Activated CD4-positive, alpha-beta memory T cell treated with anti-CD3 and anti-CD28 coated beads for 36 hours (primary cell): ENCODE measurements around the gene KHDC1L. TPM values are rescaled to one million over a fixed set of nuclear protein-coding genes. Genes with fewer than 3 reads are reported as not detected.
"Not testable (repeated sequence)": the region's sequence is repeated elsewhere in the genome, so short reads cannot be mapped to it uniquely, and the experiment has no call there.

Experiments
- CTCF ChIA-PET: fragments of 350-600 bp; sonication (Branson Sonifier 250); formaldehyde crosslinking; loops from one replicate; lab custom pipeline; 2021; ENCODE audit warnings: antibody characterized with exemption, inconsistent platforms; lab: Charles Lee
- POLR2A ChIA-PET: fragments of 350-600 bp; sonication (Branson Sonifier 250); formaldehyde crosslinking; loops from one replicate; lab custom pipeline; 2021; ENCODE audit warnings: antibody characterized with exemption; lab: Charles Lee
- DNase-seq: peaks from one replicate; pipeline ENCODE4 v3.0.0-alpha.2; 2020
- H3K27ac Mint-ChIP-seq: one replicate; pipeline ENCODE4 v1.8.0; 2021; ENCODE audit warnings: mixed read lengths
- H3K27me3 Mint-ChIP-seq: one replicate; pipeline ENCODE4 v1.8.0; 2021; ENCODE audit warnings: mixed read lengths
- H3K36me3 Mint-ChIP-seq: one replicate; pipeline ENCODE4 v1.8.0; 2021; ENCODE audit warnings: mixed read lengths
- H3K4me1 Mint-ChIP-seq: one replicate; pipeline ENCODE4 v1.8.0; 2021; ENCODE audit warnings: low read depth, mixed read lengths
- H3K4me3 Mint-ChIP-seq: one replicate; pipeline ENCODE4 v1.8.0; 2021; ENCODE audit warnings: mild to moderate bottlenecking, mixed read lengths
- H3K9me3 Mint-ChIP-seq: one replicate; pipeline ENCODE4 v1.8.0; 2021; ENCODE audit warnings: mixed read lengths
- intact Hi-C: fragments of 100-400 bp; cut with micrococcal nuclease; formaldehyde crosslinking; loops from one replicate; pipeline ENCODE4 v1.15.1; 2023
- total RNA-seq, 2 experiments: library from RNA; stranded (reverse); gene quantifications; one replicate each; pipeline ENCODE4 v1.2.3, GENCODE V29; 2021

Gene KHDC1L
- total RNA-seq: not detected

DNA sequence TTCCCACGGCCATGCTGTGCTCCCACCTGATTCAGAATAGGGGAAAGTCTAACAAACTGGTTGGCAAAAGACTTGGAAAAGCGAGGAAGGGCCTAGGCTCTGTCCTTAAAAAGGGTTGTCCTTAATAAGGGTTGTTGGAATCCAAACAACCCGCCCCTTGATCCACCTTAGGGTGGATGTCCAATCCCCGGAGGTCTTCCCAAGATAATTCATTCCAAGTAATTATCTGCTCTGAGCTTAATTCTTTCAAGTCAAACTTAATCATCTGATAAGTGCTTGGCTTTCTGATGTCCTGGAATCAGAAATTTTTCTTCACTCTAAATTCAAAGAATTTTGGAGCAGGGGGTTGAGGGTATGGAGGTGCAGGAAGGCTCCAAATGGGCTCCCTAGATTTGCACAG lies at the start of gene KHDC1L:
KHDC1L (minus strand) TSS at position 101 of the 400 bp plus-strand sequence; CDS start at position 13, 88 bp downstream.
- intact Hi-C loops: no loop called here
- no peaks in the 10 kb centered on the region for H3K27me3 Mint-ChIP-seq
- H3K4me1 Mint-ChIP-seq: no peaks in the 10 kb centered on the region
- no peak within 1 kb of the TSS for H3K27ac Mint-ChIP-seq
- H3K9me3 Mint-ChIP-seq: no peaks in the 10 kb centered on the region
- ChIA-PET CTCF (no interaction called here), POLR2A (no interaction called here)
- H3K4me3 Mint-ChIP-seq: no peak within 1 kb of the TSS
- H3K36me3 Mint-ChIP-seq: no peaks in the 10 kb centered on the region
- no peak for DNase-seq

DNA sequence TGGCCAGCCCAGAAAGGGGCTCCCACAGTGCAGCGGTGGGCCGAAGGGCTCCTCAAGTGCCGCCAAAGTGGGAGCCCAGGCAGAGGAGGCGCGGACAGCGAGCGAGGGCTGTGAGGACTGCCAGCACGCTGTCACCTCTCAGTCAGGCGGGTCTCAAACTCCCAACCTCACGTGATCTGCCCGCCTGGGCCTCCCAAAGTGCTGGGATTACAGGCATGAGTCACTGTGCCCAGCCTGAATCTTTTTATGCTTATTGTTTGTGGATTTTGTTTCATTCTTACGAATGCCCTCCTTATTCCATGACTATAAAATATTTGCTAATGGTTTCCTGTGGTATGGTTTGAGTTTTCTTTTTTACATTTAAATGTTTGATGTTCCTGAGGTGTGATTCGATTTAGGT lies 44.0 kb upstream of the KHDC1L start:
- H3K27ac Mint-ChIP-seq, CTCF ChIA-PET, H3K4me3 Mint-ChIP-seq, POLR2A ChIA-PET, H3K9me3 Mint-ChIP-seq, DNase-seq, H3K27me3 Mint-ChIP-seq, intact Hi-C loops, H3K36me3 Mint-ChIP-seq: not testable (repeated sequence)
- H3K4me1 Mint-ChIP-seq: peaks cover 11% of the 10 kb centered on the region

- POLR2A ChIA-PET, H3K27ac Mint-ChIP-seq: not testable (repeated sequence)
These were observed 43.6 kb upstream of the KHDC1L start for GRCh38 chr6:73268896-73269295.

DNA sequence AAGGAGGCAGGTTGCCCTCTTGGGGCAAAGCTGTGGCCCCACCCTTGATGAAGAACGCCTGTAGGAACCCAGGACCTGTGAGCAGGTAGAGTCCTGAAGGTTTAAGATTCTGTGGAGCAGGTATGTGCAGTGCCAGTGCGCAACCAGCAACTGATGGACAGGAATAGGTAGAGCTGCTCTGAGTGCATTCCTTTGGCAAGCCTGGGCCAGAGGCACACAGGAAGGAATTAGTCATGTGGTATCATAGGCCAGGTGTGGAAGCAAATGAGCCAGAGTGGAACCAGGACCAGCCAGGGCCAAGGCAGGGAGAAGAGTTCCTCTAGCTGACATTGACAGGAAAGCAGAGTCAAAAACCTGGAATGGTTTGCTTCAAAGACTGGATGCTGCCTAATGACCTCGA lies 39.1 kb upstream of the KHDC1L start:
- Mint-ChIP-seq H3K27me3 (no peaks in the 10 kb centered on the region), H3K4me3 (peak overlapping the region; percentile 73), H3K4me1 (peaks cover 25% of the 10 kb centered on the region), H3K27ac (no peak overlapping the region), H3K36me3 (peaks cover 7% of the 10 kb centered on the region), H3K9me3 (no peaks in the 10 kb centered on the region)
- intact Hi-C loops: loop anchor here (5.0 kb wide), 1 partner anchor 63 kb away; no protein-coding TSS in a partner anchor
- peak; percentile 15 for DNase-seq
- ChIA-PET POLR2A (no interaction called here), CTCF (interaction anchor here (0.9 to 1.2 kb wide), 2 partner anchors 45 to 62 kb away, joined by 5 to 6 read pairs; no protein-coding TSS in a partner anchor)

More at GRCh38 chr6:73268896-73269295, 43.6 kb upstream of the KHDC1L start:
- CTCF ChIA-PET: interaction anchor here (1.2 kb wide), 1 partner anchor 9 kb away, joined by 3 read pairs; no protein-coding TSS in a partner anchor
- DNase-seq, H3K36me3 Mint-ChIP-seq, H3K9me3 Mint-ChIP-seq, H3K27me3 Mint-ChIP-seq, intact Hi-C loops, H3K4me3 Mint-ChIP-seq: not testable (repeated sequence)
- H3K4me1 Mint-ChIP-seq: peaks cover 15% of the 10 kb centered on the region

GRCh38 chr6:73263570-73263909 lies 38.2 kb upstream of the KHDC1L start:
- ChIA-PET CTCF (interaction anchor here (0.9 to 1.2 kb wide), 2 partner anchors 46 to 126 kb away, joined by 4 to 6 read pairs; no protein-coding TSS in a partner anchor), POLR2A (interaction anchor here (1.1 kb wide), 1 partner anchor 46 kb away, joined by 3 read pairs; no protein-coding TSS in a partner anchor)
- peak overlapping the region; percentile 34 for H3K27ac Mint-ChIP-seq
- DNase-seq: no peak
- peaks cover 25% of the 10 kb centered on the region for H3K4me1 Mint-ChIP-seq
- peak overlapping the region; percentile 73 for H3K4me3 Mint-ChIP-seq
- peaks cover 7% of the 10 kb centered on the region for H3K36me3 Mint-ChIP-seq
- H3K9me3 Mint-ChIP-seq: no peaks in the 10 kb centered on the region
- intact Hi-C loops: loop anchor here (1.0 to 5.0 kb wide), 3 partner anchors 46 to 643 kb away; no protein-coding TSS in a partner anchor
- H3K27me3 Mint-ChIP-seq: no peaks in the 10 kb centered on the region

DNA sequence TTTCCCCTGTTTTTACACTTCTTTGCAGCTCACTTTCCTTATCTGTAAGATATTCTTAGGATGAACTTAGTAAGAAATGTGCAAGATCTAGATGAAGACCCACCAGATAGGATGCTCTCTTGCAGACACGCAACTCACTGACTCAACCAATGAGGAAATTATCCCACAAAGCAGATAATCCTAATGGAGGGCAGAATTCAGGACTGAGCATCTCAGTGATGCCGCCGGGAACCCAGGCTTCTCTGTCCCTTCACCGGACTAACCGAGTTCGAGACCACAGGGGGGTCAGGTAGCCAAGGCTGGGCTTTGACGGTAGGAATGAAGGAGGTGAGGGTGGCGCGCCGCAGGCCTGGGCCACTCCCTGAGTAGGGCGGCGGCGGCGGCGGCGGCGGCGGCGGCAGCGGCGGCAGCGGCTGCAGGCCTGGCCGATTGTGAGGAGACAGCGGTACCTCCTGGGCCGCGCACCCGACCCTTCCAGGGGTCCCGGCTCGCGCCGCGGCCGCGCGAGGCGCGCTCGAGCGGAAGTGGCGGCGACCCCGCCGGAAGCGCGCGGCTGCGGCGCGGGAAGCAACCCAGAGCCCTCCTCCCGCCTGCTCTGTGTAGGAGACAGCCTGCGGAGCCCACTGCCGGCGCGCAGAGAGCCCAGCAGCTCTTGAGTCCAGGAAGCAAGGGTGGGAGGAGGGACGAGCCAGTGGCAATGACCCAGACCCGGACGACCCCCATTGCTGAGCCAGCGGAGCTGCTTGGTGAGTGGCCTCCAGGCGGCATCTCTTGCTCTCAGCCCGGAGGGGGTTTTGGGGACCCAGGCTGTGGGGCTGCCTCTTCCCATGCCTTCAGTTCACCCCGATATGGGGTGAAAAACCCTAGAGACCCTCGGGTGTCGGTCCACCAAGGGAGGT lies 37.6 kb upstream of the KHDC1L start, which contains the start of gene KHDC1:
KHDC1 (minus strand) TSS at position 526 of the 899 bp plus-strand sequence. CDS start 20,679 bp downstream, outside the sequence.
- Mint-ChIP-seq H3K27me3 (no peaks in the 10 kb centered on the region), H3K27ac (peak within 1 kb of the TSS; percentile 34), H3K4me3 (peak within 1 kb of the TSS; percentile 73), H3K9me3 (no peaks in the 10 kb centered on the region), H3K36me3 (peaks cover 7% of the 10 kb centered on the region), H3K4me1 (peaks cover 25% of the 10 kb centered on the region)
- CTCF ChIA-PET: interaction anchor here (0.9 kb wide), 1 partner anchor 126 kb away, joined by 4 read pairs; no protein-coding TSS in a partner anchor
- POLR2A ChIA-PET: interaction anchor here (1.1 kb wide), 1 partner anchor 46 kb away, joined by 3 read pairs; no protein-coding TSS in a partner anchor
- intact Hi-C loops: loop anchor here (1.0 to 5.0 kb wide), 3 partner anchors 46 to 642 kb away; no protein-coding TSS in a partner anchor
- DNase-seq: peak; percentile 71

- intact Hi-C loops: no loop called here
- ChIA-PET POLR2A (no interaction called here), CTCF (interaction anchor here (1.3 kb wide), 1 partner anchor 130 kb away, joined by 5 read pairs; no protein-coding TSS in a partner anchor)
- H3K4me3 Mint-ChIP-seq: no peak overlapping the region
- H3K36me3 Mint-ChIP-seq: no peaks in the 10 kb centered on the region
- peaks cover 8% of the 10 kb centered on the region for H3K4me1 Mint-ChIP-seq
- no peak for DNase-seq
- no peaks in the 10 kb centered on the region for H3K27me3 Mint-ChIP-seq
- H3K9me3 Mint-ChIP-seq: no peaks in the 10 kb centered on the region
- no peak overlapping the region for H3K27ac Mint-ChIP-seq
These were observed 33.4 kb upstream of the KHDC1L start for GRCh38 chr6:73258721-73259120.

GRCh38 chr6:73254323-73254722 lies 29.0 kb upstream of the KHDC1L start:
- intact Hi-C loops, H3K4me1 Mint-ChIP-seq, H3K9me3 Mint-ChIP-seq, DNase-seq, H3K27ac Mint-ChIP-seq, H3K36me3 Mint-ChIP-seq, H3K27me3 Mint-ChIP-seq, CTCF ChIA-PET, POLR2A ChIA-PET, H3K4me3 Mint-ChIP-seq: not testable (repeated sequence)

- Mint-ChIP-seq H3K4me1 (no peaks in the 10 kb centered on the region), H3K27me3 (no peaks in the 10 kb centered on the region), H3K9me3 (no peaks in the 10 kb centered on the region), H3K4me3 (no peak overlapping the region), H3K36me3 (no peaks in the 10 kb centered on the region), H3K27ac (no peak overlapping the region)
- ChIA-PET CTCF (no interaction called here), POLR2A (no interaction called here)
- no peak for DNase-seq
- intact Hi-C loops: no loop called here
These were observed 27.4 kb upstream of the KHDC1L start for GRCh38 chr6:73252703-73253102.

DNA sequence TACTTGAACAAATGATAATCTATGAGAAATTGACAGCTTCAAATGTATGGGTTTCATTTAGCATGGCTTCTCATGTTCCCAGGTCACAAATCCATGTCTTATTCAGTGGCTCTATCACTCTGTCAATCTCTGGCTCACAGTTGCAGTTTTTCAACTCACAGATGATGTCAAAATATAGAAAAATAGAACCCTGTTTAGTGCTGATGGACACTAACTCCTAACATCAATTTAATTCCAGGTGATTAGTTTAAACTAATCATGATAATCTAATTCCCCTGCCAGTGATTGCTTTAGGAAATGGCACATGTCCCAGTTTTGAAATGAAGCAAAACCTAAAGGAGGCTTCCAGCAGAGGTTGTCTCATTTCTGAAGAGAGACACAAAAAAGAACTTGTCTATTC lies 24.7 kb upstream of the KHDC1L start:
- intact Hi-C loops: no loop called here
- POLR2A ChIA-PET: no interaction called here

GRCh38 chr6:73248192-73248903 lies 23.1 kb upstream of the KHDC1L start:
- no peaks in the 10 kb centered on the region for H3K36me3 Mint-ChIP-seq
- no peaks in the 10 kb centered on the region for H3K4me1 Mint-ChIP-seq
- no peaks in the 10 kb centered on the region for H3K27me3 Mint-ChIP-seq
- intact Hi-C loops: no loop called here
- H3K27ac Mint-ChIP-seq: no peak overlapping the region
- no peaks in the 10 kb centered on the region for H3K9me3 Mint-ChIP-seq
- CTCF ChIA-PET: no interaction called here
- H3K4me3 Mint-ChIP-seq: no peak overlapping the region
- POLR2A ChIA-PET: no interaction called here
- no peak for DNase-seq

More for the DNA sequence above, 24.7 kb upstream of the KHDC1L start:
- H3K4me1 Mint-ChIP-seq: no peaks in the 10 kb centered on the region
- H3K27me3 Mint-ChIP-seq: no peaks in the 10 kb centered on the region
- no peak for DNase-seq
- H3K4me3 Mint-ChIP-seq: no peak overlapping the region
- no peaks in the 10 kb centered on the region for H3K9me3 Mint-ChIP-seq
- CTCF ChIA-PET: no interaction called here
- no peak overlapping the region for H3K27ac Mint-ChIP-seq
- H3K36me3 Mint-ChIP-seq: no peaks in the 10 kb centered on the region

GRCh38 chr6:73242001-73242400 lies 16.7 kb upstream of the KHDC1L start:
- Mint-ChIP-seq H3K27ac (no peak overlapping the region), H3K27me3 (no peaks in the 10 kb centered on the region), H3K36me3 (no peaks in the 10 kb centered on the region), H3K4me1 (no peaks in the 10 kb centered on the region), H3K4me3 (no peak overlapping the region), H3K9me3 (no peaks in the 10 kb centered on the region)
- DNase-seq: no peak
- intact Hi-C loops: no loop called here
- ChIA-PET POLR2A (no interaction called here), CTCF (no interaction called here)
